ENCODE data around the gene SPO11. TPM values are rescaled to one million over a fixed set of nuclear protein-coding genes. Genes with fewer than 3 reads are reported as not detected.

The SPO11 gene
- total RNA-seq, 3 donors from 2014 or later: not detected

DNA sequence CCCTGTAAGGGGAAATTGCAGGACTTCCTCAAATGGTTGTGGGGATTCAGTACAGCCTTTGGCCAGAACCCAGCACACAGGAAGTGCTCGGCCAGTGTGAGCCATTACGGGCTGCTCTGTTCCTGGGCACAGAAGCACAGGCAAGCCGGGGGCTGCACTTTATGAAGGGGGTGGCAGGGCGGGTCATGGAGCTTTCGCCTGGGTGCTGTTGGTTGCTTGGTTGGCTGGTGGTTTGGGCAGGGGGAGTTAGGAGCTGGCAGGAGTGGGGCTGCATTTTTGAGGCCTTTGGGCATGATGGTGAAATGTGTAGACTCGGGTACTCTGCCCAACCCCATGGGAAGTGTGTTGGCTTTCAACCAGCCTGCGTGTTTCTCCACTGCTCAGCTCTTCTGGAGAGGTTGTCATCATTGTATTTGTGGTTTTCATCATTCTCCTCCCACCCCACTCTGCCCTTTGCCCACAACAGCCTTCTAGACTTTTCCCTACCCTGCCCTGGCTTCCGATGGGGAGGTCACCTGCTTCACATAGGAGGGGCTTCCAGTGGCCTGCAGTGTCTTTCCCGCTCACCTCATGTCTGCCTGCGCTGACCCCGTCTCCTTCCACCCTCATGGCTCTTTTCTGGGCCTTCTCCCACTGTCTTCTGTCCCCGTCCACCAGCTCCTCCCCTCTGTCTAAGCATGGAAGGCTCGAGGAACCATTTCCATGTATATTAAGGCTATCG is 45.5 kb downstream of the SPO11 start:
- Histone ChIP-seq H3K4me3 (peak overlapping the region in 1 of 3 donors; percentile 6), H3K27me3 (no peaks in the 10 kb centered on the region), H3K27ac (peak overlapping the region in 1 of 2 donors; percentile 43), H3K4me1 (no peaks in the 10 kb centered on the region), H3K9me3 (no peaks in the 10 kb centered on the region), H3K36me3 (peaks cover 9% of the 10 kb centered on the region)
- TF ChIP-seq POLR2AphosphoS5 (IDR thresholded peaks at IDR 0.05): no peak
- TF ChIP-seq, protein P1, sequence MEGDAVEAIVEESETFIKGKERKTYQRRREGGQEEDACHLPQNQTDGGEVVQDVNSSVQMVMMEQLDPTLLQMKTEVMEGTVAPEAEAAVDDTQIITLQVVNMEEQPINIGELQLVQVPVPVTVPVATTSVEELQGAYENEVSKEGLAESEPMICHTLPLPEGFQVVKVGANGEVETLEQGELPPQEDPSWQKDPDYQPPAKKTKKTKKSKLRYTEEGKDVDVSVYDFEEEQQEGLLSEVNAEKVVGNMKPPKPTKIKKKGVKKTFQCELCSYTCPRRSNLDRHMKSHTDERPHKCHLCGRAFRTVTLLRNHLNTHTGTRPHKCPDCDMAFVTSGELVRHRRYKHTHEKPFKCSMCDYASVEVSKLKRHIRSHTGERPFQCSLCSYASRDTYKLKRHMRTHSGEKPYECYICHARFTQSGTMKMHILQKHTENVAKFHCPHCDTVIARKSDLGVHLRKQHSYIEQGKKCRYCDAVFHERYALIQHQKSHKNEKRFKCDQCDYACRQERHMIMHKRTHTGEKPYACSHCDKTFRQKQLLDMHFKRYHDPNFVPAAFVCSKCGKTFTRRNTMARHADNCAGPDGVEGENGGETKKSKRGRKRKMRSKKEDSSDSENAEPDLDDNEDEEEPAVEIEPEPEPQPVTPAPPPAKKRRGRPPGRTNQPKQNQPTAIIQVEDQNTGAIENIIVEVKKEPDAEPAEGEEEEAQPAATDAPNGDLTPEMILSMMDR (IDR thresholded peaks at IDR 0.05): no peak
- TF ChIP-seq POLR2A (IDR thresholded peaks at IDR 0.05): no peak
- no peak for DNase-seq (ENCODE audit: low spot score in 2 of 2)
- intact Hi-C loops (cut with DNase I; ENCODE audit: low total_unique reads): no loop called here

DNA sequence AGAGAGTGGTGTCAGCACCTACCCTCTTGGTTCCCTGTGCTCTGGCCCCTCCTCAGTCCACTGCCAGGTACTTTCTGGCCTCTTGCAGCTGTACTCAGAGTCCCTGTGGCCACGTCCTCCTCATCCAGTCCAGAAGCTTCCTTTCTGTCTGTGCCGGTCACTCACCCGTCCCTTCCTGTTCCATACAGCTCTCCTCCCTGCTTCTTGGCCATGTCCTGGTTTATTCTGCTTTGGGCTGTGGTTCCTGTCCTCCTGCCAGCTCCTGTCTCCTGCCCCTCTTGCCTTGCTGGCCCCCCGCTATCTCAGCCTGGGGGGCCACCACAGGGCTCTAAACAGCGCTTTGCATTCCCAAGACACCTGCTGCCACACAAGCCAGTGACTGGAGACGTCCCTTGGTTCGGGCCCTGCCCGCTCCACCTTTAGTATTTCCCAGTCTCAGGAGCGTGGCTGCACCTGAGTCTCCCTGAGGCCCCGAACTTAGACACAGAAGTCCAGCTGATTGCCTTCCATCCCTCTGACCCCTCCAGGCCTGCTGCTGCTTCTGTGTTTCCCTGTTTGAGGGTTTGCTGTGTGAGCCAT is 46.1 kb downstream of the SPO11 start:
- peak overlapping the region in 1 of 3 donors; percentile 6 for H3K4me3 ChIP-seq
- intact Hi-C loops (cut with DNase I; ENCODE audit: low total_unique reads): no loop called here
- H3K36me3 ChIP-seq: peaks cover 3% of the 10 kb centered on the region
- no peaks in the 10 kb centered on the region for H3K9me3 ChIP-seq
- no peak for DNase-seq (ENCODE audit: low spot score in 2 of 2)
- peak overlapping the region in 1 of 2 donors; percentile 15 for H3K27ac ChIP-seq
- H3K27me3 ChIP-seq: no peaks in the 10 kb centered on the region
- no peaks in the 10 kb centered on the region for H3K4me1 ChIP-seq
- TF ChIP-seq POLR2A (IDR thresholded peaks at IDR 0.05) (no peak), POLR2AphosphoS5 (IDR thresholded peaks at IDR 0.05) (no peak)
- TF ChIP-seq, protein P1 (IDR thresholded peaks at IDR 0.05): no peak

DNA sequence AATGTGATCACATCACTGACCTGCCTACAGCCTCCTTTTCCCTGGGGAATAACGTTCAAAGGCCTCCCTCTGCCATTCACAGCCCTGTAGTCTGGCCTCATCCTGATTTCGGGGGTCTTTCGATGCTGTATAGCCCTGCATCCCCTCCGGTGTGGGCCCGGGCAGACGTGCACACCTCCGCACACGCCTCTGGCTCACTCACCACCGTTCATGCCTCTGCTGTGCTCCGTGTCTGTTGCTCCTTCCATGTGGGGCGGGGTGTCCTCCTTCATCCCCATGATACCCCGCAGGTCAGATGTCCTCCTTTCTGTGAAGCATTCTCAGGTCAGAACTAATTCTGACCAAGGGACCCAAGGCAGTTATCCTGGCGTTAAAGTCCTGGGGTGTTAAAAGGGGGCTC is 47.7 kb downstream of the SPO11 start:
- TF ChIP-seq POLR2AphosphoS5 (IDR thresholded peaks at IDR 0.05) (no peak), POLR2A (IDR thresholded peaks at IDR 0.05) (no peak)
- TF ChIP-seq, protein P1 (IDR thresholded peaks at IDR 0.05): no peak
- Histone ChIP-seq H3K9me3 (no peaks in the 10 kb centered on the region), H3K4me1 (no peaks in the 10 kb centered on the region), H3K4me3 (no peak overlapping the region), H3K27ac (no peak overlapping the region), H3K27me3 (no peaks in the 10 kb centered on the region), H3K36me3 (no peaks in the 10 kb centered on the region)
- DNase-seq (ENCODE audit: low spot score in 2 of 2): no peak
- intact Hi-C loops (cut with DNase I; ENCODE audit: low total_unique reads): no loop called here

DNA sequence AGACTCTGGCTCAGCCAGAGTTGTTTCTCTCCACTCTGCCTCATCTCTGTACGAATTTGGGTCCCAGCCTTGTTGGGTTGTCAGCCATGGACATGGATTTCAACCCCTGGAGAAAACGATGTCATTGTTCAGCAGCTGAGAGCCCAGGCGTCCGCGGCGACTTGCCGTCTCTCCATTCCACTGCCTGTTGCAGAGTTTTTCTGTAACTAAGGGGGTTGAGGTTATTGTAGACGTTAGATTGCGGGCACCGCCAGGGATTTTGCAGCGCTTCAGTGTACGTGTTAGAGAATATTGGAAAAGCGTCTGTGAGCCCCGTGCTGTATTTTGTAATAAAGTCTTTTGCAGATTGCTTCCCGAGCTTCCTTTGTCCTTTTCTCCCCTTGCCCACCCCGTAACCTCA is 48.5 kb downstream of the SPO11 start:
- Histone ChIP-seq H3K9me3 (no peaks in the 10 kb centered on the region), H3K4me3 (no peak overlapping the region), H3K4me1 (no peaks in the 10 kb centered on the region), H3K36me3 (no peaks in the 10 kb centered on the region), H3K27me3 (no peaks in the 10 kb centered on the region), H3K27ac (no peak overlapping the region)
- intact Hi-C loops (cut with DNase I; ENCODE audit: low total_unique reads): no loop called here
- no peak for DNase-seq (ENCODE audit: low spot score in 2 of 2)
- TF ChIP-seq, protein P1 (IDR thresholded peaks at IDR 0.05): no peak
- TF ChIP-seq POLR2A (IDR thresholded peaks at IDR 0.05) (no peak), POLR2AphosphoS5 (IDR thresholded peaks at IDR 0.05) (no peak)

DNA sequence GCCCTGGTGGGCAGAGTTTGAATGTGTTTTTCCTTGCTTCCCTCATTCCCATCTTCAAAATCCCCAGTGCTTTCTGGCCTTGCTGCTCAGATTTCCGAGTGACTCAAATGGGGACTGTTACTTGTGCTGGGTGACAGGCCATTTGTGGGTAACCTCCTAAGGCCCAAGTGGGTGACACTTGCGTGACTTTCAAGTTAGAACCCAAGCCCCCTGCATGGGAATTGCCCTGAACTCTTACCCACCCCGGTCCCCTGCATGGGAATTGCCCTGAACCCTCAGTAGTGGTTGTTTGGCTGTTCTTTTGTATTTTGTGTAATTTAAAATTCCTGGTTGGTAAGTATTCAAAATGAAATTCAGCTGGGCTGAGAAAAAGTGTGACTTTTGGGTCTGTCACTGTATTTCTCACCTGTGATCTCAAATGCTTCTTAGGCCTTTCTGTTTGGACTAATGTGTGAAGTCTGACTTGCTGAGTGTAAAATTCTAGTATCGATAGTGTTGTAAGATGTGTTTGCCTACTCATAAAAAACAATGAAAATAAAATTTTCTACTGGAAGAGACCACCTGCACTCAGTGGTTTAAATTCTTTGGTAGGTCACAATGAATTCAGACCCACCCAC is 49.2 kb downstream of the SPO11 start:
- no peak for DNase-seq (ENCODE audit: low spot score in 2 of 2)
- no peak overlapping the region for H3K4me3 ChIP-seq
- H3K27me3 ChIP-seq: no peaks in the 10 kb centered on the region
- intact Hi-C loops (cut with DNase I; ENCODE audit: low total_unique reads): no loop called here
- H3K9me3 ChIP-seq: no peaks in the 10 kb centered on the region
- no peaks in the 10 kb centered on the region for H3K4me1 ChIP-seq
- H3K36me3 ChIP-seq: no peaks in the 10 kb centered on the region
- no peak overlapping the region for H3K27ac ChIP-seq
- TF ChIP-seq POLR2A (IDR thresholded peaks at IDR 0.05) (no peak), POLR2AphosphoS5 (IDR thresholded peaks at IDR 0.05) (no peak)
- TF ChIP-seq, protein P1 (IDR thresholded peaks at IDR 0.05): no peak
